ENCODE measurements around the gene ADGRD1.

DNA sequence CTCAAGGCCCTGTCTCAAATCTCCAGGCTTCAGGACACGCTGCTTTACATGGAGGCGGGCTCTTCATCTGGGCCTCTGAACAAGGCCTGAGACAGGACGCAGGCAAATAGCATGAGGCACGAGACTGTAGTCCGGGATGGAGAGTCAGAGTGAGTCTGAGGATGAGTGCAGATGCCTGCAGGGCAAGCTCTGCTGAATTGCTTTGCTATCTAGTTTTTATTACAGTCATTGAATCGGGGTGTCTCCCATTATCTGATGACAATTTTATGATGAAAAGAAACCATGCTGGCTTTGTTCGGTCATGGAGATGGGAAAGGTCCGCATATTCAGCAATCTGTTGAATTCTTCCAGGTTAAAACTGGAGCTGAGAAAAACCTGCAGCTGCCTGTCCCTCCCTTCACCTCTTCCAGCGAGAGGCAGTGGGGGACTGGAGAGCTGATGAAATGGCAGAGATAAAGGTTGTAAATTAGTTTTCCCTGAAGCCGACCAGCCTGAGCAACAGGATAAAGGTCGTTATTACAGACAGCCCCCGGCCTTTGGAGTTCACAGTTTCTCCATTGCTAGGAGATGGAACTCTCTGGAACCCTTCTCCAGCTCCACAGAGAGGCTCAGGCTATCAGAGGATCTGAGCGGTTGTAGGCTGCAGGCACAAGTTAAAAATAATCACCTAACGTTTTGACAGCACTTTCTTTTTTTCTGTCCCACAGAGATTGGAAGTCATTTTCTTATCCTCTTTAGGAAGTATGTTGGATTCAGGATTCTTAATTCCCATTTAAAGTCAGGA lies 1.3 kb upstream of the ADGRD1 start:
- TF ChIP-seq CTCF (IDR thresholded peaks at IDR 0.05; ENCODE audit: low read length) (no peak), EZH2 (IDR thresholded peaks at IDR 0.05; ENCODE audit: borderline replicate concordance, low read length) (no peak)

All from OCI-LY1 (cell line).